GM18499 (cell line): ENCODE measurements around the gene COQ7.

Experiments used
- ATAC-seq: cut with Tn5 transposase; IDR thresholded peaks from one replicate; pipeline ENCODE4 v1.9.1; 2021; ENCODE audit warnings: moderate number of reproducible peaks; ENCODE audit not compliant: insufficient read depth, unreplicated experiment

The COQ7 gene

GRCh38 chr16:19085679-19086200 lies 18.3 kb downstream of the COQ7 start:
- ATAC-seq = no peak

GRCh38 chr16:19086322-19087199 lies 19.1 kb downstream of the COQ7 start:
- no peak for ATAC-seq

- ATAC-seq = no peak
Measured at GRCh38 chr16:19088341-19088916, 21.0 kb downstream of the COQ7 start.

GRCh38 chr16:19089410-19089955 lies 22.1 kb downstream of the COQ7 start:
- no peak for ATAC-seq

GRCh38 chr16:19090916-19091315 lies 23.5 kb downstream of the COQ7 start:
- ATAC-seq = no peak

GRCh38 chr16:19092653-19093410 lies 25.4 kb downstream of the COQ7 start:
- no peak for ATAC-seq

GRCh38 chr16:19093631-19094541 lies 26.5 kb downstream of the COQ7 start:
- ATAC-seq = no peak

- ATAC-seq = no peak
Measured at GRCh38 chr16:19094542-19095365, 27.3 kb downstream of the COQ7 start.

GRCh38 chr16:19095654-19096053 lies 28.2 kb downstream of the COQ7 start:
- ATAC-seq = no peak

- no peak for ATAC-seq
Measured at GRCh38 chr16:19098173-19098572, 30.8 kb downstream of the COQ7 start.

- ATAC-seq = no peak
Measured at GRCh38 chr16:19102187-19102872, 34.9 kb downstream of the COQ7 start.

- ATAC-seq = no peak
Measured at GRCh38 chr16:19104607-19105006, 37.2 kb downstream of the COQ7 start.

GRCh38 chr16:19105131-19105530 lies 37.7 kb downstream of the COQ7 start:
- no peak for ATAC-seq

GRCh38 chr16:19105891-19106624 lies 38.6 kb downstream of the COQ7 start:
- ATAC-seq = no peak

- no peak for ATAC-seq
Measured at GRCh38 chr16:19106625-19107020, 39.2 kb downstream of the COQ7 start.

GRCh38 chr16:19108409-19109287 lies 41.2 kb downstream of the COQ7 start:
- ATAC-seq = no peak

- no peak for ATAC-seq
Measured at GRCh38 chr16:19109288-19109664, 41.9 kb downstream of the COQ7 start.
